H7 (cell line): ENCODE measurements around the gene MYO15B. TPM values are rescaled to one million over a fixed set of nuclear protein-coding genes. Genes with fewer than 3 reads are reported as not detected.

Experiments used
- DNase-seq: peaks from one replicate; pipeline ENCODE4 v3.0.0; 2012
- H3K27me3 ChIP-seq: 2 replicates; pipeline ENCODE4 v1.6.0; 2011; ENCODE audit warnings: mild to moderate bottlenecking, low read length; ENCODE audit not compliant: control insufficient read depth, insufficient read depth
- H3K36me3 ChIP-seq: replicated peaks from 2 replicates; pipeline ENCODE4 v1.5.1; 2011; ENCODE audit warnings: low read length; ENCODE audit not compliant: control insufficient read depth, insufficient read depth
- H3K4me3 ChIP-seq: 2 replicates; pipeline ENCODE4 v1.5.1; 2011; ENCODE audit warnings: low read depth, mild to moderate bottlenecking, control low read depth, low read length, moderate library complexity; ENCODE audit not compliant: insufficient read depth
- total RNA-seq: library from RNA; depleted of rRNA; stranded (reverse); fragments of >200 nt; shearing (Covaris generic); gene quantifications from 2 replicates; pipeline ENCODE4 v1.2.3, GENCODE V29; 2014

The MYO15B gene
- total RNA-seq, 1 experiment from 2014 or later = 9.9 TPM

GRCh38 chr17:75615301-75615700, 27.7 kb downstream of the MYO15B start:
- Histone ChIP-seq H3K36me3 (no peaks in the 10 kb centered on the region), H3K4me3 (no peak overlapping the region), H3K27me3 (no peaks in the 10 kb centered on the region)
- DNase-seq = peak; percentile 78

- Histone ChIP-seq H3K4me3 (no peak overlapping the region), H3K36me3 (no peaks in the 10 kb centered on the region), H3K27me3 (no peaks in the 10 kb centered on the region)
- DNase-seq = no peak
Observed at GRCh38 chr17:75616521-75617122, 29.0 kb downstream of the MYO15B start.

- Histone ChIP-seq H3K36me3 (no peaks in the 10 kb centered on the region), H3K4me3 (no peak overlapping the region), H3K27me3 (no peaks in the 10 kb centered on the region)
- DNase-seq = no peak
Observed at GRCh38 chr17:75617218-75617617, 29.6 kb downstream of the MYO15B start.

GRCh38 chr17:75617675-75618074, 30.1 kb downstream of the MYO15B start:
- no peak for DNase-seq
- H3K4me3 ChIP-seq = no peak overlapping the region
- no peaks in the 10 kb centered on the region for H3K36me3 ChIP-seq
- no peaks in the 10 kb centered on the region for H3K27me3 ChIP-seq

- peak; percentile 95 for DNase-seq
- Histone ChIP-seq H3K27me3 (no peaks in the 10 kb centered on the region), H3K4me3 (no peak overlapping the region), H3K36me3 (no peaks in the 10 kb centered on the region)
Observed at GRCh38 chr17:75619506-75620431, 32.2 kb downstream of the MYO15B start.

- H3K4me3 ChIP-seq = no peak overlapping the region
- no peaks in the 10 kb centered on the region for H3K36me3 ChIP-seq
- no peak for DNase-seq
- no peaks in the 10 kb centered on the region for H3K27me3 ChIP-seq
Observed at GRCh38 chr17:75621489-75621888, 33.9 kb downstream of the MYO15B start.

GRCh38 chr17:75622076-75622475, 34.5 kb downstream of the MYO15B start:
- no peak for DNase-seq
- H3K36me3 ChIP-seq = no peaks in the 10 kb centered on the region
- no peaks in the 10 kb centered on the region for H3K27me3 ChIP-seq

GRCh38 chr17:75622771-75623273, 35.2 kb downstream of the MYO15B start:
- Histone ChIP-seq H3K36me3 (no peaks in the 10 kb centered on the region), H3K4me3 (no peak overlapping the region), H3K27me3 (no peaks in the 10 kb centered on the region)
- DNase-seq = no peak

More at GRCh38 chr17:75622076-75622475, 34.5 kb downstream of the MYO15B start:
- no peak overlapping the region for H3K4me3 ChIP-seq

GRCh38 chr17:75623386-75623785, 35.8 kb downstream of the MYO15B start:
- no peak for DNase-seq
- Histone ChIP-seq H3K36me3 (no peaks in the 10 kb centered on the region; the same call in 1 of the 2 replicates), H3K27me3 (no peaks in the 10 kb centered on the region), H3K4me3 (no peak overlapping the region)

- no peak for DNase-seq
- H3K4me3 ChIP-seq = no peak overlapping the region
- H3K27me3 ChIP-seq = no peaks in the 10 kb centered on the region
- no peaks in the 10 kb centered on the region; the same call in none of the 2 replicates for H3K36me3 ChIP-seq
Observed at GRCh38 chr17:75624021-75624420, 36.4 kb downstream of the MYO15B start.

- H3K36me3 ChIP-seq = no peaks in the 10 kb centered on the region; the same call in none of the 2 replicates
- no peaks in the 10 kb centered on the region for H3K27me3 ChIP-seq
- DNase-seq = no peak
- H3K4me3 ChIP-seq = no peak overlapping the region
Observed at GRCh38 chr17:75624714-75625345, 37.2 kb downstream of the MYO15B start.

- peak; percentile 97 for DNase-seq
- H3K4me3 ChIP-seq = no peak overlapping the region
Observed at GRCh38 chr17:75625813-75626486, 38.4 kb downstream of the MYO15B start.

GRCh38 chr17:75626496-75627038, 39.0 kb downstream of the MYO15B start:
- peaks cover 2% of the 10 kb centered on the region for H3K36me3 ChIP-seq
- no peak overlapping the region for H3K4me3 ChIP-seq
- H3K27me3 ChIP-seq = no peaks in the 10 kb centered on the region
- DNase-seq = no peak

More at GRCh38 chr17:75625813-75626486, 38.4 kb downstream of the MYO15B start:
- no peaks in the 10 kb centered on the region for H3K27me3 ChIP-seq
- peaks cover 2% of the 10 kb centered on the region for H3K36me3 ChIP-seq

GRCh38 chr17:75627094-75627493, 39.5 kb downstream of the MYO15B start:
- DNase-seq = no peak
- Histone ChIP-seq H3K36me3 (peaks cover 2% of the 10 kb centered on the region), H3K4me3 (no peak overlapping the region), H3K27me3 (no peaks in the 10 kb centered on the region)
